ENCODE data around the gene OR2M4.
"Not testable (repeated sequence)": the region's sequence is repeated elsewhere in the genome, so short reads cannot be mapped to it uniquely, and the experiment has no call there.

The OR2M4 gene, protein sequence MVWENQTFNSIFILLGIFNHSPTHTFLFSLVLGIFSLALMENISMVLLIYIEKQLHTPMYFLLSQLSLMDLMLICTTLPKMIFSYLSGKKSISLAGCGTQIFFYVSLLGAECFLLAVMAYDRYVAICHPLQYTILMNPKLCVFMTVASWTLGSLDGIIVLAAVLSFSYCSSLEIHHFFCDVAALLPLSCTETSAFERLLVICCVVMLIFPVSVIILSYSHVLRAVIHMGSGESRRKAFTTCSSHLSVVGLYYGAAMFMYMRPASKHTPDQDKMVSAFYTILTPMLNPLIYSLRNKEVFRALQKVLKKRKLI

DNA sequence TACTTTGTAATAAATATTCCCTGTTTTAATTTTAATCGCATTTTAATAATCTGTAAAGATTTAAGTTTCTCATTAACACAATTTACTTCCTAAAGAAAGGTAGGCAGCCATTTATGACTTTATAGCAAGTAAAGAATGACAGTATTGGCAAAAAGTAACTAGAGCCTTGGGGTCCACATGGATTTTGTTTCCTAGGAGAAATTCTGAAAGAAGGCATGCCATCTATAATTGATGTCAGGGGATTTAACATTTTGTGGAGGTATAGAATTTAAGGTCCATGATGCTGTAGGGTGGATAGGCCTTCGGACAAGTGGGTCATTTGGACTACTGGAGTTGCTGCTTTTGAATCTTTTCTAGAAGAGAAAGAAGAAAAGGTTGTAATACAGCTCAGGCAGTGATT lies at the start of gene OR2M4:
Gene OR2M4 (plus strand): TSS at position 301 of the 400 bp plus-strand sequence. CDS start 7,512 bp downstream, outside the sequence.
- DNase-seq (ENCODE audit: insufficient read length, low spot score) = no peak
- FAIRE-seq = no peak
- no peak for TF ChIP-seq POLR2A (IDR thresholded peaks at IDR 0.05; ENCODE audit: low read depth, low read length)

DNA sequence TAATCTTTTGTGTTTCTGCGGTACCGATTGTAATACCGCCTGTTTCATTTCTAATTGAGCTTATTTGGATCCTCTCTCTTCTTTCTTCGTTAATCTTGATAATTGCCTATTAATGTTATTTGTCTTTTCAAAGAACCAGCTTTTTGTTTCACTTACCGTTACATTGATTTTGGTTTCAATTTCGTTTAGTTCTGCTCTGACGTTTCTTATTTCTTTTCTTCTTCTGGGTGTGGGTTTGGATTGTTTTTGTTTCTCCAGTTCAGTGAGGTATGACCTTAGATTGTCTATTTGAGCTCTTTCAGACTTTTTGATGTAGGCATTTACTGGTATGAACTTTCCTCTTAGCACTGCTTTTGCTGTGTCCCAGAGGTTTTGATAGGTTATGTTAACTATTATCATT lies 47.2 kb upstream of the OR2M4 start:
- no peak for FAIRE-seq
- no peak for DNase-seq (ENCODE audit: insufficient read length, low spot score)
- TF ChIP-seq POLR2A (IDR thresholded peaks at IDR 0.05; ENCODE audit: low read depth, low read length) = no peak

DNA sequence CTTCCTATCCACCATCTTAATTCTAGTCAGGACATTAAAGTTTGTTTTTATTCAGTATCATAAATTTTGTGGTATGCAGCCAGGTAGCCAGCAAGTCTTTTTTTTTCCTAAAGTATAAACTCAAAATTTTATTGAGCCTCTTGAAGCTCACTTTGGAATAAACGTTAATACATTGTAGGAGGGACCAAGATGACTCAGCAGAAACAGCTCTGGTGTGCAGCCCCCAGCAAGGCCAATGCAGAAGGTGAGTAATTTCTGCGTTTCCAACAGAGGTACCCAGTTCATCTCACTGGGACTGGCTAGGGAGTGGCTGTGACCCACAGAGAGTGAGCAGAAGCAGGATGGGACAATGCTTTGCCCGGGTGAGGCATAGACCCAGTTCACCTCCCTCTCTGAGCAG lies 43.9 kb upstream of the OR2M4 start:
- FAIRE-seq (no peak), DNase-seq (ENCODE audit: insufficient read length, low spot score) (no peak)
- TF ChIP-seq POLR2A (IDR thresholded peaks at IDR 0.05; ENCODE audit: low read depth, low read length) = no peak

DNA sequence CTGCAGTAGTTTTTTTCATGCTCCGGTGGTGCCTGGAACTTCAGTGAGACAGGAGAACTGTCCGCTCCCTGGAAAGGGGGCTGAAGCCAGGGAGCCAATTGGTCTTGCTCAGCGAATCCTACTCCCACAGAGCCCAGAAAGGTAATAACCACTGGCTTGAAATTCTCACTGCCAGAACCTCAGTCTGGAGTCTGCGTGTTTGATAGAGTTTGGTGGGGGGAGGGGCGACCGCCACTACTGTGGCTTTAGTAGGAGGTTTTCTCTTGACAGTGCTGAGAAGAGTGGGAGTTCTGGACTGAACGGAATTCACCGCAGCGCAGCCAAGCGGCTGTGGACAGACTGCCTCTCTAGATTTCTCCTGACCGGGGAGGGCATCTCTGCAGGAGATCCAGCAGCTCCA lies 42.2 kb upstream of the OR2M4 start:
- no peak for FAIRE-seq
- DNase-seq (ENCODE audit: insufficient read length, low spot score) = no peak
- no peak for TF ChIP-seq POLR2A (IDR thresholded peaks at IDR 0.05; ENCODE audit: low read depth, low read length)

DNA sequence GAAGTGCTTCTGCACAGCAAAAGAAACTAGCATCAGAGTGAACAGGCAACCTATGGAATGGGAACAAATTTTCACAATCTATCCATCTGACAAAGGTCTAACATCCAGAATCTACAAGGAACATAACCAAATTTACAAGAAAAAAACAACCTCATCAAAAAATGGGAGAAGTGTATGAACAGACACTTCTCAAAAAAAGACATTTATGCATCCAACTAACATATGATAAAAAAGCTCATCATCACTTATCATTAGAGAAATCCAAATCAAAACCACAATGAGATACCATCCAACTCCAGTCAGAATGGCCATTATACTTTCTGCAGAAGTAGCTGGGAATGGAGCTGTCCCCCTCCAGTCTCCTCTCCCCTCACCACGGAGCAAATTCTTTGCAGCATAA lies 37.1 kb upstream of the OR2M4 start:
- FAIRE-seq (no peak), DNase-seq (ENCODE audit: insufficient read length, low spot score) (no peak)
- no peak for TF ChIP-seq POLR2A (IDR thresholded peaks at IDR 0.05; ENCODE audit: low read depth, low read length)

DNA sequence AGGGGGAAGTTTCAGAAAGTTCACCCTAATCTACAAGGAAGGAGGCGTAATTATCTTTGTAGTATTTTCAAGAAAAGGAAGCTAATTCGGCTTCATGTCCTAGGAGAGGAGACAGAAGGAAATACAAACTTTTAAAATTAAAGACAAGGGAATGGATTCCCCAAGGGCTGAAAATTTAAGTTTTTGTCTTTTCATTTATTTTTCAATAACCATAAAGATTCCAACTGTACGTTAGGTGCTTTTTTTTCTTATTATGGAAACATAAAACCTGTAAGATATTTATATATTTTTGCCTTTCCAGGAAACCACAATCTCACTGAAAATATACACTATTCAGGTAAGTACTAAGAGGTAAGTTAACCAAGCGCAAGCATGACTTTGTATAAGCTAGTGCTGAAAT lies 34.3 kb upstream of the OR2M4 start, which contains the start of gene OR2M3:
Gene OR2M3 (plus strand): TSS at position 301 of the 400 bp plus-strand sequence. CDS start 5,803 bp downstream, outside the sequence.
- TF ChIP-seq POLR2A (IDR thresholded peaks at IDR 0.05; ENCODE audit: low read depth, low read length) = no peak
- FAIRE-seq (no peak), DNase-seq (ENCODE audit: insufficient read length, low spot score) (no peak)

DNA sequence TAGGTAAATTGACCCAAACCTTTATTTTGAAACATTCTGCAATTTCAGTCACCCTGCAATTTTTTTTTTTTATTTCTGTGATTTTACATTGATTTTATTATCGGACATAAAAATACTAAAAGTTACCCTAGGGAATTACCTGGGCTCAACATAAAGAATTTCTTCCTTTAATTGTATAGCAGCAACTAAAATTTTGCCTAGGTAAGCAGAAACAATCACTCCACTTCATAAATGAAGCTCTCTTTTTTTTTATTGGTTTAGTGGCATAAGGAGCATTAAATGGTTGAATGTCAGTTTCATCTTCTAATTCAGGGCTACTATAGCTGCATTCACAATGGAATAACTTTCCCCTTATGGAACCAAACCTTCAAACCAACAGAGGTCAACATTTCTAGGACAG lies 15.3 kb upstream of the OR2M4 start:
- FAIRE-seq = no peak
- TF ChIP-seq POLR2A (IDR thresholded peaks at IDR 0.05; ENCODE audit: low read depth, low read length) = no peak

DNA sequence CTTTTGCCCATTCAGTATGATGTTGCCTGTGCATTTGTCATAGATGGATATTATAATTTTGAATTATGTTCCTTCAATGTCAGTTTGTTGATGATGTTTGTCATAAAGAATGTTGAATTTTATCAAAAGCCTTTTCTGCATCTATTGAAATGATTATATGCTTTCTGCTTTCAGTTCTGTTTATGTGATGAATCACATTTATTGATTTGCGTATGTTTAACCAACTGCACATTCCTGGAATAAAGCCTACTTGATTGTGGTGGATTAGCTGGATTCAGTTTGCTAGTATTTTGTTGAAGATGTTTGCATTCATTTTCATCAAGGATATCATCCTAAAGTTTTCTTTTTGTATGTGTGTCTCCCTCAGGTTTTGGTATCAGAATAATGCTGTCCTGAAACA lies 5.7 kb upstream of the OR2M4 start:
- no peak for FAIRE-seq

More for the DNA sequence above, 15.3 kb upstream of the OR2M4 start:
- DNase-seq (ENCODE audit: insufficient read length, low spot score) = no peak

DNA sequence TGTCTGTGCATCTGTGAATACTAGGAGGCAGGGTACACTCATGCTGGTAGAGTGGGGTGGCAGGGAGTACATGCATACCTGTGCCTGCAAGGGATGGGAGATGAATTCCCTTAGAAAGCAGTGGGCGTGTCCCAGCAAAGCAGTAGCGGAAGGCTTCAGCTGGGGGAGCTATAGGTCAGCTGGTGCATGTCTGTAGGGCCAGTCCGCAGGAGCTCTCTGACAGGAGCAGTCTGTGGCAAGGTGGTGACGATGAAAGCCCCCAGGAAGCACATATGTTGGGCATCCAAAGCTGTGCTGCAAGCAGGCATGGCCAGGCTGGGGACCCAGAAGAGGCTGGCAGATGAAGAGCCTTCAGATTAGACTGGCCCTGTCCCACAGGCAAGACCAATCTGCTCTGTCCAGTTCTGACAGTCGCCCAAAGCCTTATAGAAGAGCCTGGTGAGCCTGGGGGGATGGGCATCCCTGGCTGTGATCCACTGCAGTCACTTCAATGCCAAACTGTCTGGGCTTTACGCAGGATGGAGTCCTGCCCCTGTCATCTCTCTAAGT lies 1.8 kb upstream of the OR2M4 start:
- TF ChIP-seq POLR2A (IDR thresholded peaks at IDR 0.05; ENCODE audit: low read depth, low read length) = no peak
- no peak for FAIRE-seq
- no peak for DNase-seq (ENCODE audit: insufficient read length, low spot score)

More for the DNA sequence above, 5.7 kb upstream of the OR2M4 start:
- DNase-seq (ENCODE audit: insufficient read length, low spot score) = no peak
- no peak for TF ChIP-seq POLR2A (IDR thresholded peaks at IDR 0.05; ENCODE audit: low read depth, low read length)

DNA sequence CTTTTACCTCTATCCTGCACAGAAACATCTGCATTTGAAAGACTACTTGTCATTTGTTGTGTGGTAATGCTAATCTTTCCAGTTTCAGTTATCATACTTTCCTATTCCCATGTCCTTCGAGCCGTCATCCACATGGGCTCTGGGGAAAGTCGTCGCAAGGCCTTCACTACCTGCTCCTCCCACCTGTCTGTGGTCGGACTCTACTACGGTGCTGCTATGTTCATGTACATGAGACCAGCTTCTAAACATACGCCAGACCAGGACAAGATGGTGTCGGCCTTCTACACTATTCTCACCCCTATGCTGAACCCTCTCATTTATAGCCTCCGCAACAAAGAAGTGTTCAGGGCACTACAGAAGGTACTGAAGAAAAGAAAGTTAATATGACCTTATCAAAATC lies 8.3 kb downstream of the OR2M4 start:
- FAIRE-seq (no peak), DNase-seq (ENCODE audit: insufficient read length, low spot score) (no peak)
- TF ChIP-seq POLR2A (IDR thresholded peaks at IDR 0.05; ENCODE audit: low read depth, low read length) = no peak

DNA sequence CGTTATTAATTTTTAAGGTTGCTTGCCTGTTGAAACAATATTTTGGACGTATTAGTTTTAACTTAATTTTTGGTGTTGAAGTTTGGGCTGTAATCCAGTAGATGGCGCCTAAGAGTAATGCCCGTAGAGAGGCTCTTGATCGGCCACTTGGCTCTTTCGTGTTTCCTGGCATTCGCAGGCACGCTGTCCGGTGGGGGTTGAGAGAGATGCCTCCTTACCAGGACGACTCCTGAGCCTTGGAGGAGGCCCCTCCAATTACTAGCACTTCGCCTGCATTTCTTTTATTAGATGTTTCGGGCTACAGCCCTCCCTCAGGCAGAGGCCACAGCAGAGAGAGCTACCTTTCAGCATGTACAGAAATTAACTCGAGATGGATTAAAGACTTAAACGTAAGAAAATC lies 12.0 kb downstream of the OR2M4 start:
- DNase-seq (ENCODE audit: insufficient read length, low spot score) = peak; percentile 23
- no peak for FAIRE-seq
- no peak for TF ChIP-seq POLR2A (IDR thresholded peaks at IDR 0.05; ENCODE audit: low read depth, low read length)

DNA sequence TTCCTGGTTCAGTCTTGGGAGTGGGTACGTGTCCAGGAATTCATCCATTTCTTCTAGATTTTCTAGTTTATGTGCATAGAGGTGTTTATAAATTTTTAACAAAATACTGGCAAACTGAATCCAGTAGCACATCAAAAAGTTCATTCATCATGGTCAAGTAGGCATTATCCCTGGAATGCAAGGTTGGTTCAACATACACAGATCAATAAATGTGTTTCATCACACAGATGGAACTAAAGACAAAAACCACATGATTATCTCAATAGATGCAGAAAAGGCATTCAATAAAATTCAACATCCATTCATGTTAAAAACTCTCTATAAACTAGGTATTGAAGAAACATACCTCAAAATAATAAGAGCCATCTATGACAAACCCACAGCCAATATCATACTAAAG lies 28.1 kb downstream of the OR2M4 start:
- not testable (repeated sequence) for FAIRE-seq; DNase-seq (ENCODE audit: insufficient read length, low spot score)

DNA sequence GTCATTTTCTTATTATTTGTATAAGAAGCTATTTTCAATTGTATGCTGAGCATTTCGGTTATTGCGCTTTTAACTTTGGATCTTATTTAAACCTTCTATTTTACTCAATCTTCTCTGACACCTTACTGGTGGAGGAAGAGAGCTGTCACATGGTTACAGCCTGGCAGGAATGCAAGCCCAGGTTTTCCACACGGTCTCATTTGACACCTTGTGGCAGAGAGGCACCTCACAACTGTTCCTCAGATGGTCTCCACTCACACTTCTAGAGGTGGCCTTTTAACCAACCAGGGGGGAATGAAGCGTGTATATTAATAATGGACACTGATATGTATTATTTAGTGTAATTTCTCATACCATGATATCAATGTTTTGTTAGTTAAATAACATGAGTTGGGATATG lies 37.0 kb downstream of the OR2M4 start:
- FAIRE-seq = no peak
- no peak for TF ChIP-seq POLR2A (IDR thresholded peaks at IDR 0.05; ENCODE audit: low read depth, low read length)
- DNase-seq (ENCODE audit: insufficient read length, low spot score) = no peak

DNA sequence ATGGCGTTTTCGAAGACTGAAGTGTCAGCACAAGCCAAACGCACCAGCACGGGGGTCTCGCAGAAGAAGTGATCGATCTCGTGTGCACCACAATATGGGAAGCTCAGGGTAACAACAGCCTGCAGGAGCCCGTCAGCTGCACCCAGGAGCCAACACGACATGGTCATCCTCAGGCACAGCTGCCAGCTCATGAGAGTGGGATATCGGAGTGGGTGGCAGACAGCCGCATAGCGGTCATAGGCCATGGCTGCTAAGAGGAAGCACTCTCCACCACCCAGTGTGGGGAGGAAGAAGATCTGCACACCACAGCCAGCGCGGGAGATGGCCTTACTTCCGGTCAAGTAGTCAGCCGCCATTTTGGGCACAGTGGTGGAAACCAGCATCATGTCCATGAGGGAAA lies 42.0 kb downstream of the OR2M4 start:
- not testable (repeated sequence) for FAIRE-seq; DNase-seq (ENCODE audit: insufficient read length, low spot score)

DNA sequence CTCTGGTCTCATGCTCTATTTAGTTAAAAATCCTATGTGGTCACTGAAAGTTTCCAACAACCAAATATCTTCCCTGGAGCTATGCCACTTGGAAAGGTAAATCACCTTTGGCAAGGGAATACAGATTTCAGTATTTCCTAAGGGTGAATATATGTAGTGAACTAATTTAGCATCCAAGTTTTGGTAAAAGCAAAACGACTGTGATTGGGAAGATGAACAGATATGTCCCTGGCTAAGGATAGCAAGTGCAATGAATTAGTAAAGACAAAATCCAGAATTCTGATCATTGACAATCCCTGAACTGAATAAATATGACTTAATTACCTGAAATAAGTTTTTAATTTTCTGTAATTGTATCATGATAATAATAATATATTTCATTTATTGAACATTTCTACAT lies 46.7 kb downstream of the OR2M4 start, which contains the start of gene OR2T33:
Gene OR2T33 (minus strand): TSS at position 101 of the 400 bp plus-strand sequence. CDS start 4,162 bp downstream, outside the sequence.
- TF ChIP-seq POLR2A (IDR thresholded peaks at IDR 0.05; ENCODE audit: low read depth, low read length) = no peak
- FAIRE-seq (no peak), DNase-seq (ENCODE audit: insufficient read length, low spot score) (no peak)

Measured in H54 (cell line).